Measurements from ENCODE around the gene PTH1R.

The PTH1R gene

GRCh38 chr3:46946856-46947545, 69.5 kb downstream of the PTH1R start:
- no peaks in the 10 kb centered on the region for H3K9me3 ChIP-seq (ENCODE audit: insufficient read depth, low read length)
- H3K9ac ChIP-seq (ENCODE audit: insufficient read length, low read depth), result no peak overlapping the region
- H3K36me3 ChIP-seq (ENCODE audit: insufficient read depth, insufficient read length, low read length), result peaks cover 44% of the 10 kb centered on the region
- no peaks in the 10 kb centered on the region for H3K27me3 ChIP-seq (ENCODE audit: insufficient read depth, insufficient read length)
- H3K4me1 ChIP-seq (ENCODE audit: insufficient read depth, insufficient read length), result peaks cover 32% of the 10 kb centered on the region
- H3K4me3 ChIP-seq (ENCODE audit: insufficient read length, low read depth), result no peak overlapping the region
- DNase-seq (ENCODE audit: low read depth, low spot score), result no peak
- no peak for TF ChIP-seq ZNF274 (IDR thresholded peaks at IDR 0.05; ENCODE audit: low read depth, low read length)
- TF ChIP-seq SUZ12 (IDR thresholded peaks at IDR 0.05; ENCODE audit: extremely low read depth, insufficient read depth, insufficient read length), result no peak
- no peak for TF ChIP-seq YY1 (IDR thresholded peaks at IDR 0.05; ENCODE audit: insufficient read depth, insufficient read length)

- Histone ChIP-seq H3K27me3 (ENCODE audit: insufficient read depth, insufficient read length) (no peaks in the 10 kb centered on the region), H3K9me3 (ENCODE audit: insufficient read depth, low read length) (no peaks in the 10 kb centered on the region), H3K36me3 (ENCODE audit: insufficient read depth, insufficient read length, low read length) (peaks cover 41% of the 10 kb centered on the region), H3K4me1 (ENCODE audit: insufficient read depth, insufficient read length) (peaks cover 32% of the 10 kb centered on the region), H3K4me3 (ENCODE audit: insufficient read length, low read depth) (no peak overlapping the region), H3K9ac (ENCODE audit: insufficient read length, low read depth) (no peak overlapping the region)
- no peak for DNase-seq (ENCODE audit: low read depth, low spot score)
- no peak for TF ChIP-seq YY1 (IDR thresholded peaks at IDR 0.05; ENCODE audit: insufficient read depth, insufficient read length)
- TF ChIP-seq SUZ12 (IDR thresholded peaks at IDR 0.05; ENCODE audit: extremely low read depth, insufficient read depth, insufficient read length), result no peak
- TF ChIP-seq ZNF274 (IDR thresholded peaks at IDR 0.05; ENCODE audit: low read depth, low read length), result no peak
These were observed 70.0 kb downstream of the PTH1R start for GRCh38 chr3:46947546-46947901.

- TF ChIP-seq ZNF274 (IDR thresholded peaks at IDR 0.05; ENCODE audit: low read depth, low read length), result no peak
- no peak for TF ChIP-seq YY1 (IDR thresholded peaks at IDR 0.05; ENCODE audit: insufficient read depth, insufficient read length)
- no peak for TF ChIP-seq SUZ12 (IDR thresholded peaks at IDR 0.05; ENCODE audit: extremely low read depth, insufficient read depth, insufficient read length)
- H3K9me3 ChIP-seq (ENCODE audit: insufficient read depth, low read length), result no peaks in the 10 kb centered on the region
- no peak overlapping the region for H3K4me3 ChIP-seq (ENCODE audit: insufficient read length, low read depth)
- H3K27me3 ChIP-seq (ENCODE audit: insufficient read depth, insufficient read length), result no peaks in the 10 kb centered on the region
- H3K9ac ChIP-seq (ENCODE audit: insufficient read length, low read depth), result no peak overlapping the region
- peaks cover 30% of the 10 kb centered on the region for H3K4me1 ChIP-seq (ENCODE audit: insufficient read depth, insufficient read length)
- DNase-seq (ENCODE audit: low read depth, low spot score), result no peak
- H3K36me3 ChIP-seq (ENCODE audit: insufficient read depth, insufficient read length, low read length), result peaks cover 36% of the 10 kb centered on the region
These were observed 70.7 kb downstream of the PTH1R start for GRCh38 chr3:46947981-46948791.

- no peak for TF ChIP-seq ZNF274 (IDR thresholded peaks at IDR 0.05; ENCODE audit: low read depth, low read length)
- no peak for TF ChIP-seq YY1 (IDR thresholded peaks at IDR 0.05; ENCODE audit: insufficient read depth, insufficient read length)
- no peak for TF ChIP-seq SUZ12 (IDR thresholded peaks at IDR 0.05; ENCODE audit: extremely low read depth, insufficient read depth, insufficient read length)
- no peak for DNase-seq (ENCODE audit: low read depth, low spot score)
- no peaks in the 10 kb centered on the region for H3K27me3 ChIP-seq (ENCODE audit: insufficient read depth, insufficient read length)
- peaks cover 32% of the 10 kb centered on the region for H3K4me1 ChIP-seq (ENCODE audit: insufficient read depth, insufficient read length)
- no peak overlapping the region for H3K4me3 ChIP-seq (ENCODE audit: insufficient read length, low read depth)
- H3K9me3 ChIP-seq (ENCODE audit: insufficient read depth, low read length), result no peaks in the 10 kb centered on the region
- no peak overlapping the region for H3K9ac ChIP-seq (ENCODE audit: insufficient read length, low read depth)
- H3K36me3 ChIP-seq (ENCODE audit: insufficient read depth, insufficient read length, low read length), result peaks cover 39% of the 10 kb centered on the region
These were observed 71.5 kb downstream of the PTH1R start for GRCh38 chr3:46948830-46949671.

GRCh38 chr3:46950177-46950576, 72.7 kb downstream of the PTH1R start:
- no peak overlapping the region for H3K9ac ChIP-seq (ENCODE audit: insufficient read length, low read depth)

GRCh38 chr3:46950650-46951241, 73.2 kb downstream of the PTH1R start:
- Histone ChIP-seq H3K36me3 (ENCODE audit: insufficient read depth, insufficient read length, low read length) (peaks cover 44% of the 10 kb centered on the region), H3K9me3 (ENCODE audit: insufficient read depth, low read length) (no peaks in the 10 kb centered on the region), H3K4me3 (ENCODE audit: insufficient read length, low read depth) (no peak overlapping the region), H3K9ac (ENCODE audit: insufficient read length, low read depth) (no peak overlapping the region), H3K27me3 (ENCODE audit: insufficient read depth, insufficient read length) (no peaks in the 10 kb centered on the region), H3K4me1 (ENCODE audit: insufficient read depth, insufficient read length) (peaks cover 29% of the 10 kb centered on the region)
- TF ChIP-seq SUZ12 (IDR thresholded peaks at IDR 0.05; ENCODE audit: extremely low read depth, insufficient read depth, insufficient read length) (no peak), YY1 (IDR thresholded peaks at IDR 0.05; ENCODE audit: insufficient read depth, insufficient read length) (no peak), ZNF274 (IDR thresholded peaks at IDR 0.05; ENCODE audit: low read depth, low read length) (no peak)
- DNase-seq (ENCODE audit: low read depth, low spot score), result no peak

More at GRCh38 chr3:46950177-46950576, 72.7 kb downstream of the PTH1R start:
- Histone ChIP-seq H3K4me3 (ENCODE audit: insufficient read length, low read depth) (no peak overlapping the region), H3K36me3 (ENCODE audit: insufficient read depth, insufficient read length, low read length) (peaks cover 41% of the 10 kb centered on the region), H3K4me1 (ENCODE audit: insufficient read depth, insufficient read length) (peaks cover 28% of the 10 kb centered on the region), H3K9me3 (ENCODE audit: insufficient read depth, low read length) (no peaks in the 10 kb centered on the region), H3K27me3 (ENCODE audit: insufficient read depth, insufficient read length) (no peaks in the 10 kb centered on the region)
- TF ChIP-seq SUZ12 (IDR thresholded peaks at IDR 0.05; ENCODE audit: extremely low read depth, insufficient read depth, insufficient read length), result no peak
- no peak for TF ChIP-seq ZNF274 (IDR thresholded peaks at IDR 0.05; ENCODE audit: low read depth, low read length)
- no peak for TF ChIP-seq YY1 (IDR thresholded peaks at IDR 0.05; ENCODE audit: insufficient read depth, insufficient read length)
- no peak for DNase-seq (ENCODE audit: low read depth, low spot score)
